ENCODE results near the gene CCDC3.

GRCh38 chr10:12965571-12965970 is 35.9 kb downstream of the CCDC3 start:
- TF ChIP-seq CTCF (IDR thresholded peaks at IDR 0.05) (no peak), ZFX (IDR thresholded peaks at IDR 0.05; ENCODE audit: borderline replicate concordance) (no peak)
